GM12892 (cell line): Measurements from ENCODE around the gene ANKRD29.

Experiments
- POLR2A ChIP-seq: IDR thresholded peaks from 2 replicates; pipeline ENCODE4 v1.6.1; 2011; ENCODE audit warnings: low read depth, low read length, control low read depth
- POLR2AphosphoS5 ChIP-seq: IDR thresholded peaks from 2 replicates; pipeline ENCODE4 v1.6.1; 2011; ENCODE audit warnings: low read depth, low read length, control low read depth
- TAF1 ChIP-seq: IDR thresholded peaks from 2 replicates; pipeline ENCODE4 v1.6.1; 2011; ENCODE audit warnings: low read depth, mild to moderate bottlenecking, control low read depth, low read length, borderline replicate concordance

DNA sequence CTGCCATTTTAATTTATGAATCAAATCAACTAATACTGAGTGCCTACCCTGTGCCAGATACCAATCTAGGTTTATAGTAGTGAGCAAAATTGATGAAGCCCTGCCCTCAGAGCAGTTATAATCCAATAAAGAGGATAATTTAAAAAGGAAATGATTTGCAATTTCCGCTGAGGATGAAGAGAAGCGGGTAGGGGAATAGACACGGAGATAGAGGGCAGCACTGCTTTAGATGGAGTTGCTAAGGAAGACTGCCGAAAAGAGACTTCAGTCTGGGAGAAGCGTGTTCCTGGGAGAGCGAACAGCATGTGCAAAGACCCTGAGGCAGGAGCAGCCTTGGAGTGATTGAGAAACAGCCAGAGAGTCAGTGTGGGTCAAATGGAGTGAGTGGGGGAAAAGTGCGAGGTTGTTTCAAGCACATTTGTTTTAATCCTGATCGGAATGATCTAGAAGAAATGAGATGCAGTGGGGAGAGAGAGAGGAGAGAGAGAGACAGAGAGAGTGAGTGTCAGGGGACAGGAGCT, 38.9 kb upstream of the ANKRD29 start:
- TF ChIP-seq POLR2A (no peak), TAF1 (no peak), POLR2AphosphoS5 (no peak)
